Activated T-cell treated with anti-CD3 and anti-CD28 coated beads, Interleukin-2, amount 50 U/mL, for 24 hours (primary cell): ENCODE results near the gene CREBZF.
"Not testable (repeated sequence)": the region's sequence is repeated elsewhere in the genome, so short reads cannot be mapped to it uniquely, and the experiment has no call there.

Experiments
- DNase-seq: peaks from one replicate; pipeline ENCODE4 v3.0.0-alpha.2; 2020
- H3K27ac Mint-ChIP-seq: 2 replicates; pipeline ENCODE4 v1.8.0; 2020; ENCODE audit warnings: mild to moderate bottlenecking, mixed read lengths
- H3K27me3 Mint-ChIP-seq: 2 replicates; pipeline ENCODE4 v1.8.0; 2020; ENCODE audit warnings: mixed read lengths
- H3K36me3 Mint-ChIP-seq: 2 replicates; pipeline ENCODE4 v1.8.0; 2020; ENCODE audit warnings: low read depth, mixed read lengths
- H3K4me1 Mint-ChIP-seq: 2 replicates; pipeline ENCODE4 v1.8.0; 2020; ENCODE audit warnings: low read depth, mixed read lengths
- H3K4me3 Mint-ChIP-seq: 2 replicates; pipeline ENCODE4 v1.8.0; 2020; ENCODE audit warnings: mild to moderate bottlenecking, moderate library complexity, mixed read lengths
- H3K9me3 Mint-ChIP-seq: 2 replicates; pipeline ENCODE4 v1.8.0; 2020; ENCODE audit warnings: mixed read lengths

The CREBZF gene

DNA sequence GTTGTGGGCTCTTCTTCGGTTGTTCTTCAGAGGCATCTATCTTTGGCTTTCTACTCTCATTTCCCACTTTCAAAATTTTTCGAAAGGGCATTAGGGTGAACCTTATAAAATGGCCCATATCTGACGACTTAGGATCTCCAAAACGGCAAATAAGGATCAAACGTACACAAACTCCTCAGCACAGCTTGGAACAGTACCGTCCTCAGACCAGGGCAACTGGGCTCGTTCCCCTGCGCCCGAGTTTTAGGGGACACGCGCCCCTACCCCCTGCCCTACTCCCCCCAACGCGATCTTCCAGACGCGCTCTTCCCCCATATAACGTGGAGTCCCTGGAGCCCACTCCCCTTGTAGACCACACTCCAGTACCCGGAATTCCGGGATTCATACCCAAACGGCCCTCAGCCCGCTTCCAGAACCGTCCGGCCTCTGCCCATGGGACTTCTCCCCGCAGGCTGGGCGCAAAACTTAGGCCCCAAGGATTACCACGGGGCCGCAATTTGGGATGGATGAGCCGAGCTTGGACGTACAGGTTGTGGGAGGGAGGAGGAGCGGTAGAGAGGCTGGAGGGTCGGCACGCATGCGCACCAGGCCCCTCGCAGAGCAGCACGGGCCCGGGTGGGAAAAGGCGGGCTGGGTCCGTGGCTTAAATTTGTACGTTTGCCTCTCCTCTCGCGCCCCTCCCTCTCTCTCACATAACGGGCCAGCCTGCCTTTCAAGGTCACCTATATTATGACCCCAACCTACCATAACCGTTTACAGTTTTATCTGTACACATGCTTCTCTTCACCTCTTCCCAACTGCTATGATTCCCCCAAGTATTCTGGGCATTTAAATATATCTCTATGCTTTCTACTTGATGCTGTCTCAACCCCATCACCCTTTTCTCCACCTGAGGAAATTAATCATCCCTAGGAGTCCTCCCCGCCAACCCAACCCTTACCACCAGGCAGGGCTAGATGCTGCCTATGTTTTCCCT lies 17.7 kb upstream of the CREBZF start:
- no peaks in the 10 kb centered on the region for H3K36me3 Mint-ChIP-seq
- no peaks in the 10 kb centered on the region for H3K27me3 Mint-ChIP-seq
- H3K4me1 Mint-ChIP-seq: peaks cover 17% of the 10 kb centered on the region
- DNase-seq: peak; percentile 80
- H3K27ac Mint-ChIP-seq: peak overlapping the region; percentile 90
- no peaks in the 10 kb centered on the region for H3K9me3 Mint-ChIP-seq
- H3K4me3 Mint-ChIP-seq: peak overlapping the region; percentile 78

DNA sequence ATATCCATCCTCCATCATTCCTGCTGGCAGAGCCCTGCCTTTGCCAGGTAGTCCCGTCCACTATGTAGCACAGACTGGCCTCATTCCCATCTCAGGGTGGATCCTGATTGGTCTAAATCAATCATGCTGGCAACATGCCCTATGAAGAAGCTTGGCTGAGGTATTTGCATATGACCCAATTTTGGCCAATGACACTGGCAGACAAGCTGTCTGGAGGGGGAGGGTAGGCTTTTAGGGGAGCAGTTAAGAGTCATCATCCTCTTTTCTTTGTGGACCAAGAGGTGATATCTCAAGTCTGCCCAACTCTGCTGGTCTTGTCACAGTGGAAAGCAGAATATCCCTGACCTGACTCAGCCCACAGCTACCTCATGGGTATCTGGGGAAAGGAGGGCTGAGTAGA lies 16.0 kb upstream of the CREBZF start:
- Mint-ChIP-seq H3K27ac (no peak overlapping the region), H3K9me3 (no peaks in the 10 kb centered on the region)
- DNase-seq: no peak

DNA sequence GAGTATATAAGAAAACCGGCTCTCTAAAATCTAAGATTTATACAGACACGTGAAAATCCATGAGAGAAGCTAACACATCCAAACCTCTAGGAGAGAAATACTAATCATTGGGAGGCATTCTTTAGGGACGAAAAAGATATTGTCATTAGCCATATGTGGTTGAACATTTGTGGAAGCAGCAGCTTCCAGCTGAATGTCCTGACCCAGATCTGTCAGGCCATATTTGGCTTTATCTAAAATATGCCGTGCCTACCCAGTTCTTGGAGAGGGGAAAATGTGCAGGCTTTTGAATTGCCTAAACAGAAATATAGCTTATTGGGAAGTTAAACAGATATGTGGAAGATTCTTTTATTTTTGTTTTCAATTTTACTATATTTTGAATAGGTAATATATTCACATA lies 14.6 kb upstream of the CREBZF start:
- Mint-ChIP-seq H3K4me3 (no peak overlapping the region), H3K36me3 (no peaks in the 10 kb centered on the region), H3K4me1 (peaks cover 17% of the 10 kb centered on the region), H3K27me3 (no peaks in the 10 kb centered on the region), H3K27ac (no peak overlapping the region), H3K9me3 (no peaks in the 10 kb centered on the region)
- no peak for DNase-seq

More for the DNA sequence above, 16.0 kb upstream of the CREBZF start:
- H3K36me3 Mint-ChIP-seq: no peaks in the 10 kb centered on the region
- H3K4me3 Mint-ChIP-seq: no peak overlapping the region
- no peaks in the 10 kb centered on the region for H3K27me3 Mint-ChIP-seq
- peaks cover 17% of the 10 kb centered on the region for H3K4me1 Mint-ChIP-seq

DNA sequence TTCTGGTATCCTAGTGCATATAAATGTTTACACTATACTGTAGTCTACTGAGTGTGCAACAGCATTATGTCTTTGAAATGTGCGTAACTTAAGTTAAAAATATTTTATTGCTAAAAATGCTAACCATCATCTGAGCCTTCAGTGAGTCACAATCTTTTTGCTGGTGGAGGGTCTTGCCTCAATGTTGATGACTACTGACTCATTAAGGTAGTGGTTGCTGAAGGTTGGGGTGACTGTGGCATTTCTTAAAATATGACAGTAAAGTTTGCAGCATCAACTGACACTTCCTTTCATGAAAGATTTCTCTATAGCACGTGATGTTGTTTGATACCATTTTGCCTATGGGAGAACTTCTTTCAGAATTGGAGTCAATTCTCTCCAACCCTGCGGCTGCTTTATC lies 8.5 kb upstream of the CREBZF start:
- Mint-ChIP-seq H3K27me3 (no peaks in the 10 kb centered on the region), H3K4me3 (no peak overlapping the region), H3K9me3 (no peaks in the 10 kb centered on the region), H3K36me3 (no peaks in the 10 kb centered on the region), H3K4me1 (peaks cover 8% of the 10 kb centered on the region), H3K27ac (no peak overlapping the region)
- no peak for DNase-seq

DNA sequence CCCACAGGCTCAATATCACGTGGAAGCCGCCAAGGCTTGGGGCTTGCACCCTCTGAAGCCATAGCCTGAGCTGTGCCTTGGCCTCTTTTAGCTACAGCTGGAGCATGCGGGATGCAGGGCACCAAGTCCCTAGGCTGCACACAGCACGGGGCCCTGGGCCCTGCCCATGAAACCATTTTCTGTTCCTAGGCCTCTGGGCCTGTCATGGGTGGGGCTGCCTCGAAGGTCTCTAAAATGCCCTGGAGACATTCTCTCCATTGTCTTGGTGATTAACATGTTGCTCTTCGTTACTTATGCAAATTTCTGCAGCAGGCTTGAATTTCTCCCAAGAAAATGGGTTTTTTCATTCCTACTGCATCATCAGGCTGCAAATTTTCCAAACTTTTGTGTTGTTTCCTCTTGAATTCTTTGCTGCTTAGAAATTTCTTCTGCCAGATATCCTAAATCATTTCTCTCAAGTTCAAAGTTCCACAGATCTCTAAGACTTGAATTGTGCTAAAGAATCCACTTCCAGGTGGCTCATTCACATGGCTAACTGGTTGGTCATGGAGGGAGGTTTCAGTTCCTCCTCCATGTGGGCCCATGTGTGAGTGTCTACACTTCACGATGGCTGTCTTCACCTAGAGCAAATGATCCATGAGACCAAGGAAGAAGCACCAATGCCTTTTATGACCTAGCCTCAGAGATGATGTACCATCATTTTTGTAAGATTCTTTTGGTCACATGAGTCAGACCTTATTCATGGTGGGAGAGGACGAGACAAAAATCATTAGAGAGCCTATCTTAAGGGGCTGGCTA lies 7.4 kb upstream of the CREBZF start:
- Mint-ChIP-seq H3K36me3 (no peaks in the 10 kb centered on the region), H3K27ac (no peak overlapping the region), H3K9me3 (no peaks in the 10 kb centered on the region), H3K27me3 (no peaks in the 10 kb centered on the region), H3K4me1 (peaks cover 8% of the 10 kb centered on the region), H3K4me3 (no peak overlapping the region)
- no peak for DNase-seq

DNA sequence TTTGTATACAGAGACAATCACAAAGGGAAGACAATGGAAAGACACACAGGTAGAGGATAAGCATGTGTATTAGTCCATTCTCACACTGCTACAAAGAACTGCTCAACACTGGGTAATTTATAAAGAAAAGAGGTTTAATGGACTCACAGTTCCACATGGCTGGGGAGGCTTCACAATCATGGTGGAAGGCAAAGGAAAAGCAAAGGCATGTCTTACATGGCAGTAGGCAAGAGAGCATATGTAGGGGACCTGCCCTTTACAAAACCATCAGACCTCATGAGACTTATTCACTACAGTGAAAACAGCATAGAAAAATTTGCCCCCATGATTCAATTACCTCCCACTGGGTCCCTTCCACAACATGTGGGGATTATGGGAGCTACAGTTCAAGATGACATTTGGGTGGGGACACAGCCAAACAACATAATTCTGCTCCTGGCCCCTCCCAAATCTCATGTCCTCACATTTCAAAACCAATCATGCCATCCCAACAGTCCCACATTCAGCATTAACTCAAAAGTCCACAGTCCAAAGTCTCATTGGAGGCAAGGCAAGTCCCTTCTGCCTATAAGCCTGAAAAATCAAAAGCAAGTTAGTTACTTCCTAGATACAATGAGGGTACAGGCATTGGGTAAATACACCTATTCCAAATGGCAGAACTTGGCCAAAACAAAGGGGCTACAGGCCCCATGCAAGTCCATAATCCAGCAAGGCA lies 6.2 kb upstream of the CREBZF start:
- not testable (repeated sequence) for H3K4me3 Mint-ChIP-seq, H3K27ac Mint-ChIP-seq, H3K9me3 Mint-ChIP-seq, DNase-seq, H3K36me3 Mint-ChIP-seq, H3K4me1 Mint-ChIP-seq, H3K27me3 Mint-ChIP-seq

DNA sequence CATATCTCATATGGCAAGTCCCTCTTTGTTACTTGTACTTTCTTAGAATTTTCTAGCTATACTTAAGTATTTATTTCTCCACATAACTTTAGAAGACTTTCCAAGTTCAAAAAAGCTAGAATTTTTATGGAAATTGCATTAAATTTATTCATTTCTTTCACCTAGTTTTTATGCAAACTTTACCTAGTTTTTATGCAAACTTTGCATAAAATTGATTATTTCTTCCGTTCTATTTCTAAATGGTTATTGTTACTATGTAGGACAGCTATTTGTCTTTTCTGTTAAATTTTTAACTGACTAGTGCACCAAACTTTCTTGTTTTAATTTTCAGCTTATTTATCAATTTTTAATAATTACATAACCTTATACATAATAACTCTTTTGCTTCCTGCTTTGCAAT lies 3.2 kb upstream of the CREBZF start:
- Mint-ChIP-seq H3K27me3 (no peaks in the 10 kb centered on the region), H3K4me3 (no peak overlapping the region), H3K27ac (no peak overlapping the region), H3K36me3 (peaks cover 15% of the 10 kb centered on the region), H3K4me1 (peaks cover 13% of the 10 kb centered on the region), H3K9me3 (no peaks in the 10 kb centered on the region)
- no peak for DNase-seq

DNA sequence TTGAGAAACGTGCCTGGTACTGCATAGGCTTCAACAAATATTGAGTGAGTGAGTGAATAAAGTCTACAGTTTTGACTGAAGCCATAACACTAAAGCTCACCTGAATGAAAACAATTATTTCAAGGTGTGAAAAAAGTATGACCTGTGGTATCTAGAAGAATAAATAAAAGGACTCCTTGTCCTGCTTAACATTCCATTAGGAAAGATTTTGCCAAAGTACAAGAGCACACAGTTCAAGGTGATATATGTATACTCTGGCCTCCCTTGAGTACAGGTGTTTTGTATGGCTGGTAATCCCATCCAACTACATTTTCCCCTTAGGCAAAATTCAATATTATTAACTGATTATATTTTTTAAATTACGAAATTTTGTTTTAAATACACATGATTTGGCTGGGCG lies 1.8 kb upstream of the CREBZF start:
- no peak for DNase-seq
- no peaks in the 10 kb centered on the region for H3K9me3 Mint-ChIP-seq
- no peaks in the 10 kb centered on the region for H3K27me3 Mint-ChIP-seq
- no peak overlapping the region for H3K27ac Mint-ChIP-seq
- peaks cover 12% of the 10 kb centered on the region for H3K4me1 Mint-ChIP-seq
- no peak overlapping the region for H3K4me3 Mint-ChIP-seq
- peaks cover 28% of the 10 kb centered on the region for H3K36me3 Mint-ChIP-seq

DNA sequence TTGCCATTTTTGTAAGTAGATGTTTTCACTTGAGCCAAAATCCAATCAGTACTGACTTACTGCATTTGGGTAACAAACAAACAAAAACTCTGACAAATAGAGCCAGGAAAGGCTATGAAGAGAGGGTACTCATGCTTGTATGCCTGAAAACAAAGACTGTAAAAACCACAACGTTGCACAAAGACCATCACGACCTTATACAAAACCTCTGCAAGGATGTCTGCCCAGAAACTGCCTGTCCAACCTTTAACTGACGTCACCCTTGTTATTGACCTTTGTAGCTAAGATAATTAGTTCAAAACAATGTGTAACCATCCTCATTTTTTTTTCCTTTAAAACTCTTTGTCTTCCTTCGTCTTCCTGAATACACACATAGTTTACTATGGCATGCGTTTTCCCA lies 804 bp upstream of the CREBZF start:
- DNase-seq: no peak
- peak overlapping the region; percentile 99 for H3K4me3 Mint-ChIP-seq
- peaks cover 38% of the 10 kb centered on the region for H3K36me3 Mint-ChIP-seq
- H3K27ac Mint-ChIP-seq: peak overlapping the region; percentile 98
- H3K4me1 Mint-ChIP-seq: peaks cover 21% of the 10 kb centered on the region
- H3K9me3 Mint-ChIP-seq: no peaks in the 10 kb centered on the region
- H3K27me3 Mint-ChIP-seq: no peaks in the 10 kb centered on the region

DNA sequence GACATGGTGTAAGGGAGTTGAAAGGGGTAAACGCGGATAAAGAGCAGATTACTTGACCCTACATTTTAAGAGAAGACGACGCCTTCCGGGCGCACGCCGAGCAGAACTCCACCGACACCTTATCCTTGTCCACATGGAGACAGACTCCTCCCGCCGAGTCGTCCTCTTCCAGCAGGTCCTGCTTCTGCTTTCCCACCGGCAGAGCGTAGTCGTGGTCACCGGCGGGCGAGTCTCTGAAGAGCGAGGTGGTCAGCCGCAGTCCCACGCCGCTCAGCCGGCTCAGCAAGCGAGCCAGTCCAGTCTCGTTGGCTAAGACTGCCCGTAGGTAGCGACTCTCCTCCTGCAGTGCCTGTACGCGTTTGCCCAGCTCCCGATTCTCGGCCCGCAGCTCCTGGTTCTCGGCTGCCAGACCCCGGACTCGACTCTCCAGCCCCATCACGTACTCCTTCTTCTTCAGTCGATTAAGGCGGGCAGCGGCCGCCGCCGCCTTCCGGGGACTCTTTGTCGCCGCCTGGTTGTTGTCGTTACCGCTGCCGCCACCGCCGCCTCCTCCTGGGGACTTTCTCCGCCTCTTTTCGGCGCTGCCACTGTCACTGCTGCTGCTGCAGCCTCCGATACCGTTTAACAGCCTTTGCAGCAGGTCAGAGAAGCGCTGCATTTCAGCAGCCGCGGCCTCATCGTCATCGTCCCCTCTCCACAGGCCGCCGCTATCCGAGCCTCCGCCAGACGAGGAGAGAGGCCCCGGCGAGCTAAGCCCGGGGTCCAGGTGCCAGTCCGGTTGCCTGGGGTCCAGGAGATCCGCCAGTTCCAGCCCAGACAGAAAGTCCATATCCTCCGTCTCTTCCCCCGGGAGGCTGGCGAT lies 945 bp downstream of the CREBZF start:
- peak; percentile 89 for DNase-seq
- H3K4me1 Mint-ChIP-seq: peaks cover 38% of the 10 kb centered on the region
- H3K9me3 Mint-ChIP-seq: no peaks in the 10 kb centered on the region
- peak overlapping the region; percentile 99 for H3K4me3 Mint-ChIP-seq
- peak overlapping the region; percentile 98 for H3K27ac Mint-ChIP-seq
- H3K27me3 Mint-ChIP-seq: no peaks in the 10 kb centered on the region
- H3K36me3 Mint-ChIP-seq: peaks cover 56% of the 10 kb centered on the region

DNA sequence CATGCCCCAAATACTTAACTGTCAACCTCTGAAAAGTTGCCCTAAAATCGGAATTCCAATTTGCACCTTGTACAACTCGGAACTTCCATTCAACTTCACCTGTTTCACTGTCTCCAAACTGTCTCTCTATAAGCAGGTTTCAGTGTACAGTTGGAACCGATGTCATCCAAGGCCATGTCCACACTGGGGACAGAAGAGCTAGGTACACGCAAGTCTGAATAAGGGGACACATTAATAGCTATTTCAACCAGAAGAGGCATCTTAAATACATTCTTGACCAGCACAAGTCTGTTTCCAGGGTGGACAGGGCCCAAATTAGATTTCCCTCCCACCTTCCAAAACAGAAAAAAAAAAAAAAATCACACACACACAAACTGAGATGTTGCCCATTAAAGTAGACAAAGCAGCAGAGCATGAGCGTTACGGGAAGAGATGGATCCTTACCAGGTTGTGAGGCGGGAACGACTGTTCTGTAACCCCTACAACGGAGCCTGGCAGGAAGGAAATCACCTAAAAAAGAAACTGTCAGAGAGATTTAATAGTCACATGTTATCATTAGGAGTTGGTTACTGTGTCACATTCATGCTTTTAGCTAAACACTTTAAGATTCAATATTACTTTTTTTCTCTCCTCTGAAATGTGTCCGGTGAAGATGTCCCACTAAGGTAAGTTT lies 1.7 kb downstream of the CREBZF start:
- peaks cover 63% of the 10 kb centered on the region for H3K36me3 Mint-ChIP-seq
- H3K27ac Mint-ChIP-seq: peak overlapping the region; percentile 98
- no peaks in the 10 kb centered on the region for H3K9me3 Mint-ChIP-seq
- no peak for DNase-seq
- H3K4me3 Mint-ChIP-seq: peak overlapping the region; percentile 99
- H3K27me3 Mint-ChIP-seq: no peaks in the 10 kb centered on the region
- H3K4me1 Mint-ChIP-seq: peaks cover 45% of the 10 kb centered on the region

DNA sequence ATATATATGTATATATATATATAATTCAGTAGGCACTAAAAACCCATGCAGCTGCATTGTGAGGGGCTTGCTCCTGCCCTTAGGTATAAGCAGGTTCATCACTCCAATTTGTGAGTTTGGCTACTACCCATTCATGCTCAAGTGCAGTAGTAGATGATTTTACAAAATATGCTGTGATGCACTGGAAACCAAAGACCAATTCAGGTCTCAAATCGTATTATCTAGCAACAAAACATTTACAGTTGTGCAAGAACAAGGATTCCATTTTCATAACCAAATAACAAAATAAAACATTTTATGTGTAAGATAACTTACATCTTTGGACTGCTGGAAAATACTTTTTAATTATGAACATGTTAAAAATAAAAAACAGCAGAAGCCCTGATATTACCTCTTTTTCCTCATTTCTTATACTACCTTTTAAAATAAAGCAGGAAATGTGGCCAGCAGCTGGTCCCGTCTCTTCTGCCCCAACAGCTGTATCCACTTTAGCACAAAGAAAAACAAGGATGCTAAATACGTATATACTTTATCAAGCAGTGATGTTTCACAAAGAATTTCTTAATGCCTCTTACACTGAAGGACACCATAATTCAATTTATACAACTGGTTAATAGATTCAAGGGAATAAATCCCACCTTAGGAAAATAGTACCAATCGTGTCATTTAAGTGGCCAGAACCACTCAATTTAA lies 2.8 kb downstream of the CREBZF start:
- Mint-ChIP-seq H3K4me3 (peak overlapping the region; percentile 99), H3K9me3 (no peaks in the 10 kb centered on the region), H3K27ac (peak overlapping the region; percentile 55), H3K27me3 (no peaks in the 10 kb centered on the region), H3K4me1 (peaks cover 53% of the 10 kb centered on the region), H3K36me3 (peaks cover 74% of the 10 kb centered on the region)
- DNase-seq: no peak

DNA sequence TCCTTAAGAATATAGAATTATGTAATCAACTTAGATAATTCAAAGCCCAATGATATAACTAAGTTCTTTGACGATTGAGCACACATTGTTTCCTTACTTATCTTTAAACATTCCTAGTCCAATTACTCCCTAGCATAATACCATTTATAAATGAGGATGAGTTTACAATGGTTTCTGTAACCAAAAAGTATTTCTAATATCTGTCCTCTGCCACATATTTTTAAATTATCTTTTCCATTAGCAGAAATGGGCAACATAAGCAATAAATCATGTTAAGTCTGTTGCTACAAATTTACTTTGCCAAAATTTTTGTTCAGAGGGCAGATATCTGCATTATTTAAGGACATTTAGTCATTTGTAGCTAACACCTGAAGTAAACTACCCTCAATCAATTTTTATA lies 6.7 kb downstream of the CREBZF start:
- peaks cover 63% of the 10 kb centered on the region for H3K4me1 Mint-ChIP-seq
- H3K36me3 Mint-ChIP-seq: peaks cover 91% of the 10 kb centered on the region
- peak overlapping the region; percentile 33 for H3K27ac Mint-ChIP-seq
- no peak overlapping the region for H3K4me3 Mint-ChIP-seq
- H3K27me3 Mint-ChIP-seq: no peaks in the 10 kb centered on the region
- no peaks in the 10 kb centered on the region for H3K9me3 Mint-ChIP-seq
- no peak for DNase-seq
